DMS114 treated with DMSO at 0.1 percent for 48 hours (cell line): ENCODE measurements around the gene ACTL7A.
"Not testable (repeated sequence)": the region's sequence is repeated elsewhere in the genome, so short reads cannot be mapped to it uniquely, and the experiment has no call there.

ENCODE experiments used
- DNase-seq: peaks from one replicate; lab custom pipeline; 2025; ENCODE audit not compliant: unreplicated experiment; lab: John Stamatoyannopoulos, UW

The ACTL7A gene

GRCh38 chr9:108876425-108876824 lies 14.4 kb downstream of the ACTL7A start:
- DNase-seq, result no peak

GRCh38 chr9:108877524-108877923 lies 15.5 kb downstream of the ACTL7A start:
- no peak for DNase-seq

GRCh38 chr9:108880738-108881316 lies 18.8 kb downstream of the ACTL7A start:
- no peak for DNase-seq

DNA sequence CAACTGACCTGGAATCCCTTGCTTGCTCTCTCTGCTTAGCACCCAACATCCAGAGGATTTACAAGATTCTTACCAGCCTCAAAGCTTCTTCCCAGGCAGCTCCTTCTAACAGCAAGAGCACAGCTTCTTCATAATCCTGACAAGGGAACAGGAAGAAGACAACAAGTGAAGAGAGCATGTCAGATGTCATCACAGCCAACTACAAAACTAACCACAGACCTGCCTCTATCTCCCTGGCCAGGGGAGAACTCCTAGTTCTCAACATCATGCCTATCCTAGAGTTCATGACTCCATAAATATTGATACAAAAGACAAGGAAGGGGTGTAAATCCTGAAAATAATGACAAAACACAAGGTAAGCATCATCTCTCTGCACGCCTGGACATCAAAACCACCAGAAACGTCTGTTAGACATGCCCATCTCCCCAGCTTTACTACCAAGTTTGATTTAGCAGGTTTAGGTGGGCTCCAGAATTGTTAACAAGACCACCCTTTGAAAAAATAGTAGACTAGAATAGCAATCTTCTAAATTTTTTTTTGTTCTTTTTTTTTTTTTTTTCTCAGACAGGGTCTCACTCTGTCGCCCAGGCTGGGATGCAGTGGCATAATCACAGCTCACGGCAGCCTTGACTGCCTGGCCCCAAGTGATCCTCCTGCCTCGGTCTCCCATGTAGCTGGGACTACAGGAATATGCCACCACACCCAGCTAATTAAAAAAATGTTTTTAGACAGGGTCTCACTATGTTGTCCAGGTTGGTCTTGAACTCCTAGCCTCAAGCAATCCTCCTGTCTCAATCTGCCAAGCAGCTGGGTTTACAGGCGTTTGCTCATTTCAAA lies 20.2 kb downstream of the ACTL7A start:
- DNase-seq, result no peak

DNA sequence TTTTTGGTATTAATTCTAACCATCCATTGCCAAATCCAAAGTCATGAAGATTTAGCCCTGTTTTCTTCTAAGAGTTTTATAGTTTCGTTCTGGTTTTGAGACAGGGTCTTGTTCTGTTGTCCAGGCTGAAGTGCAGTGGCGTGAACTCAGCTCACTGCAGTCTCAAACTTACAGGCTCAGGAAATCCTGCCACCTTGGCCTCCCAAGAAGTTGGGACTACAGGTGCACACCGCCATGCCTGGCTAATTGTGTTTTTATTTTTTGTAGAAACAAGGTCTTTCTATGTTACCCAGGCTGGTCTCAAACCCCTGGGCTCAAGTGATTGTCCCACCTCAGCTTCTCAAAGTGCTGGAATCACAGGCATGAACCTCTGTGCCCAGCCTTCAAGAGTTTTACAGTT lies 21.0 kb downstream of the ACTL7A start:
- DNase-seq, result no peak

DNA sequence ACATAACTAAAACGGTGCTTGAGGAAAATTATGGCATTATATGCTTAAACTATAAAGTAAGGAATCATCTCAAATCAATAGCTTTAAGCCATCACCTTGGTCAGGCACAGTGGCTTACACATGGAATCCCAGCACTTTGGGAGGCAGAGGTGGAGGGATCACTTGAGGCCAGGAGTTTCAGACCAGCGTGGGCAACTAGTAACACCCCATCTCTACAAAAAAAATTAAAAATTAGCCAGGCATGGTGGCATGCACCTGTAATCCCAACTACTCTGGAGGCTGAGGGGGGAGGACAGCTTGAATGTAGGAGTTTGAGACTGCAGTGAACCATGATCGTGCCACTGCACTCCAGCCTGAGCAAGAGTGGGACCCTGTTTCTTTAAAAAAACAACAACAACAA lies 22.6 kb downstream of the ACTL7A start:
- DNase-seq, result no peak

GRCh38 chr9:108885643-108886348 lies 23.7 kb downstream of the ACTL7A start:
- no peak for DNase-seq

DNA sequence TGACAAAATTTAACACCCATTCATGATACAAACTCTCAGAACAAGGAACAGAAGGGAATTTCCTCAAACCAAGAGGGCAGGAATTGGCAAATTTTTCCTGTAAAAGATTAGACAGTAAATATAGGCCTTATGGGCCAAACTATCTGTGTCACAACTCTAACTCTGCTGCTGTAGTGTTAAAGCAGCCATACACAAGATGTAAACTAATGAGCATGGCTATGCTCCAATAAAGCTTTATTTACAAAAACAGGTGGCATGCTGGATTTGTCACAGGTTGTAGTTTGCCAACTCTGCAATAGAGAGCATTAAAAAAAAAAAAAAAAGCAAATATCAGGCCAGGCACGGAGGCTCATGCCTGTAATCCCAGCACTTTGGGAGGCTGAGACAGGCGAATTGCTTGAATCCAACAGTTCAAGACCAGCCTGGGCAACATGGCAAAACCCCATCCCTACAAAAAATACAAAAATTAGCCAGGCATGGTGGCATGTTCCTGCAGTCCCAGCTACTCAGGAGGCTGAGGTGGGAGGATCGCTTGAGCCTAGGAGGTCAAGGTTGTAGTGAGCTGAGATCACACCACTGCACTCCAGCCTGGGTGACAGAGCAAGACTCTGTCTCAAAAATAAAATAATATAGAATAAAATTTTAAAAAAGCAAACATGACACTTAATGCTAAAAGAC lies 24.7 kb downstream of the ACTL7A start:
- DNase-seq, result not testable (repeated sequence)

GRCh38 chr9:108889649-108890067 lies 27.6 kb downstream of the ACTL7A start:
- no peak for DNase-seq

GRCh38 chr9:108894225-108894997 lies 32.3 kb downstream of the ACTL7A start:
- no peak for DNase-seq

DNA sequence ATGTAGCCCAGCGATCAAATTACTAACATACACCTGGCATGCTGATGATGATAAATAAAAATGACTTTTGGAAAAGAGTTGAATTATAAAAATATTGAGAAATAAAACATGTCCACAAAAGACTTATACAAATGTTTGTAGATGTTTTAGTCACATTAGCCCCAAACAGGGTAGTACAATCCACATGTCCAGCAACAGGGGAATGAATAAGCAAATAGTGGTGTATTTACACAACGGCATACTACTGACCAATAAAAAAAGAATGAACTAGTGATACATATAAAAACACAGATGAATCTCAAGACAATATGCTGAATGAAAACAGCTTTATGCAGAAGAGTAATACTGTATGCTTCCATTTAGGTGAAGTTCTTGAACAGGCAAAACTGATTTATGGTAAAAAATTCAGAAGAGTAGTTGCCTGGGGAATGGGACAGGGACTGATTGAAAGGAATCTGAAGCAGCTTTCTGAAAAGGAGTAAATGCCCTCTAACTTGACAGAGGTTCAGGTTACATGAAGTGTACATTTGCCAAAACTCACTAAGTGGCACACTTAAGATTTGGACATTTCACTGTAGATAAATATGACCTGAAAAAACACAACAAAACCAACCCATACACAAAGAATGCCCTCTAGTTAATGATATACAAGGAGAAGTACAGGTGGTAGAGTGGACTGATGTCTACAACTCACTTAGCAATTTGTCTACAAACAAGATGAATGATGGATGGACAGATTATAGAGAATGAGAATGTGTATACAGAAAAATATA lies 35.4 kb downstream of the ACTL7A start:
- DNase-seq, result no peak

- DNase-seq, result not testable (repeated sequence)
These were observed 37.1 kb downstream of the ACTL7A start for GRCh38 chr9:108899023-108899695.

GRCh38 chr9:108900176-108900575 lies 38.1 kb downstream of the ACTL7A start:
- DNase-seq, result no peak

- no peak for DNase-seq
These were observed 41.5 kb downstream of the ACTL7A start for GRCh38 chr9:108903420-108904103.

- no peak for DNase-seq
These were observed 42.1 kb downstream of the ACTL7A start for GRCh38 chr9:108904161-108904560.

- no peak for DNase-seq
These were observed 43.4 kb downstream of the ACTL7A start for GRCh38 chr9:108905494-108905893.

GRCh38 chr9:108910402-108910801 lies 48.3 kb downstream of the ACTL7A start:
- no peak for DNase-seq

- no peak for DNase-seq
These were observed 48.8 kb downstream of the ACTL7A start for GRCh38 chr9:108910914-108911313.

DNA sequence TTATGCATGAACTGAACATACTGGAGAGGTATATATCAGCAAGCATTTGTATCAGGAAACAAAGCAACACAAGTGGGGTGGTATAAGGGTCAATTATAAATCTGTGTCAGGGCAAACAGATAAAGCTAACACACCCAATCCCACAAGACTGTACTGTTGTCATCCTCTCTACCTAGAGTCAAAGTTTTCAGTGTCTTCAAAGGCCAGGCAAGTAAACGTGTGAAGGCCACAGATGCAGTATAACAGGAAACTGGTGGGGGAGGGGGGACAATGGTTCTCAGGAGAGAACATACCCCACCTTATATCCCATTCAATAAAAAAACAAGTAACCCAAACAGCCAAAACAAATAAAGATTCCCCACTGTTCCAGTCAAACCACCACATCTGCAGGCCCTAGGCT lies 49.8 kb downstream of the ACTL7A start:
- no peak for DNase-seq
